Stimulated activated CD4-positive, alpha-beta T cell treated with anti-CD3 and anti-CD28 coated beads, Interleukin-2, amount 100 ng/mL, for 48 hours (primary cell): Measurements from ENCODE around the gene XPNPEP2.

ENCODE experiments used
- DNase-seq, 2 donors: peaks; one replicate each; pipeline ENCODE4 v3.0.0-alpha.2; 2020

Gene XPNPEP2

DNA sequence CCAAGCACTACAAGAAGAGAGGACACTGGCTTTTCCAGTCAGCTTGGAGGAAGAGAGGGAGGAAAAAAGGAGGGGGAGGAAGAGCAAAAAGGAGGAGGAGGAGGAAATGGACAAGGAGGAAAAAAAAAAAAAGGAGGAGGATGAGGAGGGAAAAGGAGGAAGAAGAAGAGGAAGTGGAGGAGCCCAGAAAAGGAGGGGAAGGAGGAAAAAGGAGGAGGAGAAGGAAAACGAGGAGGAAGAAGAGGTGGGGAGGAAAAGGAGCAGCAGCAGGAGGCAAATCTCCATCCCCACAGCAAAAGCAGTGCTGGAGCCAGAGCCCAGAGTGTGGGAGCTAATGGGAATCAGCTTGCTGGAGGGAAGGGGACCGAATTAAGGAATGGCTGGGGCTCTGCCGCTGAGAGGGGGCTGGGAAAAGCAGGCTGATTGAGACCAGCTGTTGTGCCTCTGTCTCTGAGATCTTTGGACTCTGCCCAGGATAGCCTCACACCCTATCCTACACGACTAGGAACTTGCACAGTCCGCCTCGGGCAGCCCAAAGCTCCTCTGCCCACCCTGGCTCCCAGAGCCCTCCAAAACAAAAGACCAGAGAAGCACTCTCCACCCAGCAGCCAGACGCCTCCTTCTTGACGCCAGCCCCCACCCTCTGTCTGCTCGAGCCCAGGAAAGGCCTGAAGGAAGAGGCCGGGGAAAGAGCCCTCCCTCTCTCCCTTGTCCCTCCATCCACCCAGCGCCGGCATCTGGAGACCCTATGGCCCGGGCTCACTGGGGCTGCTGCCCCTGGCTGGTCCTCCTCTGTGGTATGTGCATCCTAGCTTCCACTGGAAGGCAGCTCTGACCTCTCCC lies at the start of gene XPNPEP2:
Gene XPNPEP2 (plus strand): TSS at position 514 of the 843 bp plus-strand sequence. CDS start 235 bp downstream, at position 749.
- DNase-seq, result no peak

DNA sequence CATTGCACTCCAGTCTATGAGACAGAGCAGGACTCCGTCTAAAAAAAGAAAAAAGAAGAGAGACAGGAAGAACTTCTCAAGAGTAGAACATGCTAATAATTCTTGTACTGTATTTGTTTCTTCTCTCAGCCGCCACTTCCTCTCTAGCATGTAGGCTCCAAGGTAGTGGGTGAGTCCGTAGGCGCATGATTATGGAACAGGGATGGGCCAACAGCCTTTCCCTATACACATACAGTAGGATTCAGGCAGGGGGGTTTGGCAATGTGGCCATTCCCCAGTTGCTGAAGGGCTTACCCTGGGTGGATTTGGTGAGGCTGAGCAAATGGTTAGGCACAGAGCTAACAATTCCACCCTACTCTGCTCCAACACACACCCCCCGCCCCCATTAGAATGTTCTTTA lies 49.0 kb upstream of the XPNPEP2 start:
- DNase-seq, result no peak

- no peak for DNase-seq
Measured at GRCh38 chrX:129690435-129690834, 48.3 kb upstream of the XPNPEP2 start.

GRCh38 chrX:129693354-129693753 lies 45.4 kb upstream of the XPNPEP2 start:
- DNase-seq, result no peak

DNA sequence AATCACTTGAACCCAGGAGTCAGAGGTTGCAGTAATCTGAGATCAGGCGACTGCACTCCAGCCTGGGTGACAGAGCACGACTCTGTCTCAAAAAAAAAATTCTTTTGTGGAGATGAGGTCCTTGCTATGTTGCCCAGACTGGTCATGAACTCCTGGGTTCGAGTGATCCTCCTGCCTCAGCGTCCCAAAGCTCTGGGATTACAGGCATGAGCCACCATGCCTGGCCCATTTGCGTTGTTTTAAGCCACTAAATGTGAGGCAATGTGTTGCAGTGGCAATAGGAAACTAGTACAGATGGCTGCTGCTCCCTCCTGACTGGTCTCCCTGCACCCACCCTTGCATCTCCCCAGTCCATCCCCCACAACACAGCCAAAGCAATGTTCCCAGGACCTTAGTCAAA lies 44.0 kb upstream of the XPNPEP2 start:
- no peak for DNase-seq

DNA sequence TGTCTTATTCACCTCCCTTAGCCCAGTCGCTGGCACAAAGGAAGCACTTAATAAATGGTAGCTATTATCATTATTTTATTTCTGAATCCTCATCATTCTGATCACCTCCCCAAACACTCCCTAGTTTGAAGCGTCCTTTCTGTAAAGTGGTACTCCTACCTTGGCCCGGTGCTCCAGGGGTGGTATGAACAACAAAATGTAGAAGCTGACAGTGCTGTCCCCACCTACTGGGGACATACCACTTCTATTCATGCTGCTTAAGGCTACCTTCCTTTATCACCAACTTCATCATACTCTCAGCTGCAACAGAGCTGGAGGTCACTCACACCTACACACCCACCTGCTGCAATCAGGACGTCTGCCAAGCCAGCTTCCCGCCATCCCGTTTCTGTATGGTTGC lies 43.2 kb upstream of the XPNPEP2 start:
- DNase-seq, result no peak

DNA sequence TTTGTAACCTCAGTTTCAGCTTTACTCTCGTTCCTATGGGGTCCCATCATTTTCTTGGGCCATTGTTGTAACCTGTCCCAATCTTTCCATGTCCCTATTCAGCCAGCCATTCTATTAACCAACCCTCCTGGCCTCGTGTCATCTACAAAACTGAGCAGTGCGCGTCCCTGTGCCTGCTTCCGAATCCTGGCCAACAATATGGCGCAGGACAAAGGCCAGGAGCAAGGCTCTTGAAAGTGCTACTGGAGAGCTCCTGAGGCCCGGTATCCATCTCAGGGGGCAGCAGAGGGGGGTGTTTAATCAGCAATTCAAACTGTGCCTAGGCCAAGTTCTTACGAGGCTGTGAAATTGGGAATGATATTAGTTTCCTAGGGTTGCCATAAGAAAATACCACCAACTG lies 42.8 kb upstream of the XPNPEP2 start:
- no peak for DNase-seq

- no peak for DNase-seq
Measured at GRCh38 chrX:129696463-129697155, 42.2 kb upstream of the XPNPEP2 start.

DNA sequence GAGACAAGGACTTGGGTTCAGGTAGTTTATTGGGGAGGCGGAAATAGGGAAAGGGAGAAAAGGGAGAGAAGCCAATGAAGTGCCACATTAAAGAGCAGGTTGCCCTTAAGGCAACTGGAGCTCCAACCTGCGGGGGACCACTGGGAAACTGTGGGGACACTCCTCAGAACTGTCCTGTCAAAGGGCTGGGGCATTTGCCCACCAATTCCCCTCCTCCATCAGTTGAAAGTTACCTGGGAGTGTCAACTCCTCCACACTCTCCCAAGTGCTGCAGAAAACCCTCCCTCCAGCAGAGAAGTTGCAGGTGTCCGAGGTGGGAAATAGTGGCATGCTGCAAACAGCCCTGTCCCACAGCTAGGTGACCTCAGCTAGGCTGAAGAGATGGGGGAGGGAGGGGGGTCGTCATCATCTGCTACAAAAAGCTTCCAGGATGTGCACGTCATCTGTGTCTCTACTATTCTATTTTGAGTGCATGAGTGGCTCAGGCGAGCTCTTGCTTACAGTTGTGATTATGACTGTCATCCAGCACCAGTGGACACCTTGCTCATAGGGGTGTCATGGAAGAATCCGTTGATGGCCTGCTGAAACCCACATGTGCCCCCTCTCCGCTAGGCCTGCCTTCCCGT lies 41.5 kb upstream of the XPNPEP2 start:
- no peak for DNase-seq

DNA sequence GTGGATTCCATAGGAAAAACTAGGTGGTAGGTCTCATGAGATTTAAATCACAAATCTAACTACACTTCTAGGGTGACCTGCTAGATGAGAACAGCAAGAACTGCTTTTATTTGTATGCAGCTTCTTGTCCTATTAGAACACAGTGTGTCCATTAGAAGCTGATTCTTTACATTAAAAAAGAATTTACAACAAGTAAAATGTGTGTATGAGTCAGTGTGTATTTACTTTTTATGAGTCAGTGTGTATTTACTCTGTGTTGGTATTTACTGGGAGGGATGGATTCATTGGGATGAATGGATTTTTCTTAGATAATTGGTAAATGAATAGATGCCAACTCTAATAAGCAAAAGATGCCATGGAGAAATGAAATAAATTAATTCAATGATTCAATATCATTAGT lies 40.6 kb upstream of the XPNPEP2 start:
- DNase-seq, result no peak

DNA sequence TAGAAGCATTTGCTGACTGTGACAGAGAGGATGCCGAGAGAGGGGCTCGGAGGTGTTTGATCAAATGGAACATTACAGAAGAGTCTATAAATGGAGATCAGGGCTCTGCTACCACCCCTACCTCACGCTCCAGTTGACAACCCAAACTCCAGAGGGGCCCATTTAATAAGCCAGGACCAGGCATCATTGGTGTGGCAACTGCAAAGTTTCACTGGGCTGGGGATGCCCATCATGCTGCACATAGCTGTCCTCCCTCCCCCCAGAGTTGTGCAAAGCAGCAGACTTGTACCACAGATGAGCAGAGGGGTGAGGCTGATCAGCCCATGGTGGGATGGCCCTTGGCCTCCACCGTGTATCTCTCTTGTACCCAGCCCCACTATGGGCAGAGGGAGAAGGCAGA lies 38.2 kb upstream of the XPNPEP2 start:
- no peak for DNase-seq

- no peak for DNase-seq
Measured at GRCh38 chrX:129701624-129702069, 37.1 kb upstream of the XPNPEP2 start.

DNA sequence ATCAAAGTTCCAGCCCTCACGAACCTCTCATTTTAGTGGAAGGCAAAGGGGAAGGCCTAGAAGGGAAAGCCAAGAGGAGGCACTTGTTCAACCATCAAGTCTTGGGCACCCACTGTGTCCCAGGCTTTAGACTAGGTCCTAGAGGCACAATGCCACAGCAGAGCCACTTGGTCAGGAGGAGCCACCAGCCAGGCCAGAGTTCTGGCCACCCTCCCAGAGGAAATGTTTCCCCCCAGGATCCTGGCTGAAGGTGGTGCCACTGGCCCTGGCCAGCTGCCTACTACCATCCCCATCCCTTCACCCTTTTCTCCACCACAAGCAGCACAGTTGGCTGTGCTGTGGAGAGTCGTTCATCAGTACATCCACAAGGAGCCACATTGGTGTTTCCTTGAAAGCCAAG lies 34.3 kb upstream of the XPNPEP2 start:
- no peak for DNase-seq

GRCh38 chrX:129705377-129705925 lies 33.3 kb upstream of the XPNPEP2 start:
- no peak for DNase-seq

DNA sequence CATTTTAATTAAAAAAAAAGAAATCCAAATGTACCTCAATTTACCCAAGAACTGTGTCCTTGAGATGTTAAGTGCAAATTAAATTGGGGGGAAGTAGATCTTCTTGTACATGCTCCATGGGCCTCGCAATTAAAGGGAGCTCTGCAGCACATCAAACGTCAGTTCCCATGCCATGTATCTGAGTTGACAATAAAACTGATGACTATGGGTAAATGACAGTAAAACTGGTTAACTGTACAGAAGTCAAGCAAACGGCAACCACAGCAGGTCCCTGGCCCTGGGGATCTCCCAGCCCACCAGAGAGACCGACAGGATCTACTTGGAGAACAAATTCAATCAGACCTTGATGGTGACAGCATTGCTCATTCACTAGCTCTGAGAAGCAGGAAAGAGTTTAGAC lies 32.8 kb upstream of the XPNPEP2 start:
- no peak for DNase-seq

DNA sequence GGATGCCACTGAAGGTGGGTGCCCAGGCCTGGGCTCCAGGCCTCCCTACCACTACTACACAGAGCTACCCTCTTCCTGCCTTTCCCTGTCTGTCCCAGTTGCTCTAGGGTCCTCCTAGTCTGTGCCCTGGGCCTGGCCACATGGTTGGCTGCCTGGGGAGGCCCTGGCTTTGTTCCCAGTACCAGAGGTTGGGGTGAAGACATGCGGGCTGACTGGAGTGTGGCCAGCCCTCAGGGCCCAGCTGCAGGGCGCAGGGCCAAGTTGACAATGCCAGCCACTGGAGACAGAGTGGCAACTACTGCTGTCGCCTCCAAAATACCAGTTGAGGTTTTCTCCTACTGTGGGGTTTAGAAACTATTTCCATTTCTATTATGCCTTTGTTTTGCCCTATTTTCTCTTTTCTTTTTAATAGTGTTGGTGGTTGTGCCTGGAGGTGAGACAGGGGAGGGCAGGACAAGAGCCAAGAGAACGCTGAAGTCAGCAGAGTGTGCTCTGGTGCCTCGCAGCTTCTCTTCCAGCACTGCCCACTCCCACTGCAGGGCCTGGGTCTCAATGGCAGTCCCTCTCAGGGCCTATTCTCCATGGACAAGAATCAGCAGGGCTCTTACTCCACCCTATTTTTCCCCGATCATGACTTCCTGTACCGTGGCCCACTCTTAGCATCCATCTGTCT lies 32.2 kb upstream of the XPNPEP2 start:
- DNase-seq, result no peak

DNA sequence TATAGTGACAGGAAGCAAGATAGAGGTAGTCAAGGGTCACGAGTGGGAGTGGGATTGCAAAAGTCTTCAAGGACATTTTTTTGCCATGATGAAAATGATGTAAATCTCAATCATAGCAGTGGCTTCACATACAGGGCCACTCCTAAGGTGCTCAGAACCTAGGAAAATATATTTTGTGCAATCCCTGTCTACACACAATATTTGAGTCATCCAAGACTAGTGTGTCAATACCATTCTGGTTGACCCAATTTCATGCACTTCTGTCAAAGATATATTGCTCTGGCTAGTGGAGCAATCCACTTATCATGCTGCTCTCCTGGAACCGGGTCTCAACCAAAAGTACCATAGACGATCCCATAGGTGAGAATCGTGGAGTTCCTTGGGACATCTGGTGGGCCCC lies 24.2 kb upstream of the XPNPEP2 start:
- DNase-seq, result no peak

DNA sequence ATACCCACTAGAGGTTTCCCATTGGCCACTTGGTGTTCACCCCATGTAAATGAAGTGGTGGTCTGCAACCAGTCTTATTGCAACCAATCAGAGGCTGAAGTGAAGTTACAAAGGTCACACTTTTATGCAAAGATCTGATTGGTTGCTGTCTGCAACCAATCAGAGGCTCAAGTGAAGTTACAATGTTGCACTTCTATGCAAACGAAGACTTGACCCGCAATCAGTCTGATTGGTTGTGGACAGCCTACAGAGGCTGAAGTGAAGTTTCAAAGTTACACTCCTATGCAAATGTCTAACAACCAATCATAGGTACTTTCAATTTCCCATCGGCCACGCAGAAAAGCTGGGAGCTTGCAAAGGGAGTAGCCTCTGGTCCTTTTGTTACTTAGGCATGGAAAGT lies 22.3 kb upstream of the XPNPEP2 start:
- DNase-seq, result no peak

GRCh38 chrX:129717892-129718291 lies 20.9 kb upstream of the XPNPEP2 start:
- no peak for DNase-seq

DNA sequence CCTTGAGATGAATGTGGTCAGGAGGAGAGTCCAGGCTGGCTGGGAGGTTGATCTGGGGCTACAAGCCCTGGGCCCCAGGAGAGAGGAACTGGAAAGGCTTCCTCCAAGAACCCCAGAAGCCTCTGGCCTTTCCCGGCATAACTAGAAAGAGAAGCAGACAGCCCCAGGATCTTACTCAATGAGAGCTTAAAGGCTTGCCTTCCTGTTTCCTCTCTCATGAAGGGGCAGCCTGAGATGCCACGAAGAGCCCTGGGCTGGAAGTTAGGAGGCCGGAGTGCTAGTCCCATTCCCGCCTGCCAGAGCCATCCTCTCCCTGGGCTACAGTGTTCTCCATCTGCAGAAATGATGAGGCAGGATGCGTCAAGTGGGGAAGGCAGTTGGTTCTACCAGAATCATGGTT lies 20.1 kb upstream of the XPNPEP2 start:
- DNase-seq, result no peak

DNA sequence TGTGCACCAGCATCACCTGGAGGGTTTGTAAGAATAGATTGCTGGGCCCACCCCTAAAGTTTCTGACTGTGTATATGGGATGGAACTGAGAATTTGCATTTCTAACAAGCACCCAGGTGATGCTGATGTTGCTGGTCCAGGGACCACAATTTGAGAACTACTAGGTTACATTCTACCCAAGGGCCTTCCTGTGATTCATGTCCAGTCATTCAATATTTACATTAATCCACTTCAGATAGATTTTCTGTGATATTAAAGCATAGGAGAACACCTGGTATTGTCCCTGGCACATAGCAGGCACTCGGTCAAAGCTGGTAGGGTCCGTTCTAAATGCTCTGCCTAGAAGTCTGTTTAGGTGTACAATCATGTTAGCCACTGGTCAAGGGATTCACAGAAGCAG lies 19.5 kb upstream of the XPNPEP2 start:
- no peak for DNase-seq

GRCh38 chrX:129719931-129720530 lies 18.7 kb upstream of the XPNPEP2 start:
- DNase-seq, result no peak

GRCh38 chrX:129720741-129721140 lies 18.0 kb upstream of the XPNPEP2 start:
- DNase-seq, result no peak
